ENCODE measurements around the gene PHIP.

GRCh38 chr6:78952362-78952761 is 125.7 kb downstream of the PHIP start:
- no peak for TF ChIP-seq CTCF (conservative IDR thresholded peaks at IDR 0.05)
- no peak for TF ChIP-seq ZFX (IDR thresholded peaks at IDR 0.05)

All from C4-2B (cell line).